Hematopoietic multipotent progenitor cell treated with erythropoietin and hydrocortisone succinate and interleukin-3 and kit ligand, for 8 days (in vitro differentiated cells): Measurements from ENCODE around the gene MID1.
"Not testable (repeated sequence)": the region's sequence is repeated elsewhere in the genome, so short reads cannot be mapped to it uniquely, and the experiment has no call there.

Source experiments
- DNase-seq: peaks from one replicate; pipeline ENCODE4 v3.0.0-alpha.2; 2015

MID1 gene

GRCh38 chrX:10615931-10616774 lies 4.2 kb downstream of the MID1 start:
- peak; percentile 34 for DNase-seq

GRCh38 chrX:10612215-10612614 lies 8.2 kb downstream of the MID1 start:
- no peak for DNase-seq

- DNase-seq = no peak
Measured at GRCh38 chrX:10611441-10612090, 8.8 kb downstream of the MID1 start.

GRCh38 chrX:10608099-10608498 lies 12.3 kb downstream of the MID1 start:
- no peak for DNase-seq

GRCh38 chrX:10607233-10607632 lies 13.2 kb downstream of the MID1 start:
- DNase-seq = no peak

GRCh38 chrX:10603612-10604011 lies 16.8 kb downstream of the MID1 start:
- DNase-seq = no peak

GRCh38 chrX:10602646-10603045 lies 17.7 kb downstream of the MID1 start:
- no peak for DNase-seq

- DNase-seq = no peak
Measured at GRCh38 chrX:10600479-10600878, 19.9 kb downstream of the MID1 start.

- DNase-seq = no peak
Measured at GRCh38 chrX:10598540-10598939, 21.8 kb downstream of the MID1 start.

GRCh38 chrX:10597871-10598270 lies 22.5 kb downstream of the MID1 start:
- peak; percentile 61 for DNase-seq

- no peak for DNase-seq
Measured at GRCh38 chrX:10591363-10592335, 28.7 kb downstream of the MID1 start.

- DNase-seq = not testable (repeated sequence)
Measured at GRCh38 chrX:10589787-10590186, 30.6 kb downstream of the MID1 start.

- DNase-seq = no peak
Measured at GRCh38 chrX:10589098-10589497, 31.3 kb downstream of the MID1 start.

GRCh38 chrX:10584882-10585281 lies 35.5 kb downstream of the MID1 start:
- not testable (repeated sequence) for DNase-seq

- peak; percentile 42 for DNase-seq
Measured at GRCh38 chrX:10582945-10583344, 37.4 kb downstream of the MID1 start.

- peak; percentile 90 for DNase-seq
Measured at GRCh38 chrX:10582215-10582733, 38.1 kb downstream of the MID1 start.

- DNase-seq = no peak
Measured at GRCh38 chrX:10579112-10580011, 41.0 kb downstream of the MID1 start.

GRCh38 chrX:10578527-10578926 lies 41.9 kb downstream of the MID1 start:
- peak; percentile 10 for DNase-seq

GRCh38 chrX:10577853-10578252 lies 42.5 kb downstream of the MID1 start:
- no peak for DNase-seq

- DNase-seq = no peak
Measured at GRCh38 chrX:10576777-10577447, 43.5 kb downstream of the MID1 start.

- no peak for DNase-seq
Measured at GRCh38 chrX:10576186-10576585, 44.2 kb downstream of the MID1 start.
